ENCODE data around the gene EIPR1. TPM values are rescaled to one million over a fixed set of nuclear protein-coding genes. Genes with fewer than 3 reads are reported as not detected.

EIPR1 gene
- total and polyA plus RNA-seq, 2 of the 13 experiments (the other 11 are each of a cell fraction or from before 2014, with no cell fraction given): 70.0 to 96.3 TPM

GRCh38 chr2:3324404-3325281, 53.0 kb downstream of the EIPR1 start (continued):
- TF ChIP-seq HOXD1 (CRISPR knock-in tag; IDR thresholded peaks at IDR 0.05): no peak
- peak; percentile 8; the same call in 1 of the 2 replicates for TF ChIP-seq ZMYM3 (CRISPR knock-in tag; IDR thresholded peaks at IDR 0.05)
- TF ChIP-seq ZNF230 (CRISPR knock-in tag; IDR thresholded peaks at IDR 0.05): no peak
- no peak for TF ChIP-seq ZNF546 (CRISPR knock-in tag; conservative IDR thresholded peaks at IDR 0.05)
- no peak for TF ChIP-seq SIX4 (CRISPR knock-in tag; IDR thresholded peaks at IDR 0.05)
- TF ChIP-seq CSRNP1 (CRISPR knock-in tag; IDR thresholded peaks at IDR 0.05): no peak
- 0 out of 2 replicates have a peak, but pooled peaks have one; percentile 20 for TF ChIP-seq ZNF331 (CRISPR knock-in tag; IDR thresholded peaks at IDR 0.05)
- TF ChIP-seq CCAR2 (optimal IDR thresholded peaks at IDR 0.05; ENCODE audit: low read depth, low read length): no peak
- TF ChIP-seq MTERF4 (CRISPR knock-in tag; IDR thresholded peaks at IDR 0.05): no peak
- no peak for TF ChIP-seq KAT8 (CRISPR knock-in tag; IDR thresholded peaks at IDR 0.05)
- no peak for TF ChIP-seq CCDC6 (CRISPR knock-in tag; IDR thresholded peaks at IDR 0.05)
- no peak for TF ChIP-seq ZNF557 (CRISPR knock-in tag; IDR thresholded peaks at IDR 0.05)
- no peak for TF ChIP-seq ZNF138 (CRISPR knock-in tag; IDR thresholded peaks at IDR 0.05; ENCODE audit: low read depth)
- no peak for TF ChIP-seq FOXO4 (CRISPR knock-in tag; conservative IDR thresholded peaks at IDR 0.05)
- no peak for TF ChIP-seq DMTF1 (CRISPR knock-in tag; IDR thresholded peaks at IDR 0.05)
- no peak for TF ChIP-seq ZNF317 (CRISPR knock-in tag; IDR thresholded peaks at IDR 0.05)
- TF ChIP-seq ZBTB8A (CRISPR knock-in tag; IDR thresholded peaks at IDR 0.05; ENCODE audit: borderline replicate concordance, low read depth): no peak
- TF ChIP-seq KLF15 (CRISPR knock-in tag; IDR thresholded peaks at IDR 0.05; ENCODE audit: borderline replicate concordance): 0 out of 2 replicates have a peak, but pooled peaks have one; percentile 43
- no peak for TF ChIP-seq DMAP1 (CRISPR knock-in tag; IDR thresholded peaks at IDR 0.05)
- TF ChIP-seq ZNF629 (CRISPR knock-in tag; conservative IDR thresholded peaks at IDR 0.05): peak; percentile 5; the same call in 1 of the 2 replicates
- TF ChIP-seq MXD1 (CRISPR knock-in tag; IDR thresholded peaks at IDR 0.05): no peak
- peak; percentile 51; the same call in 1 of the 2 replicates for TF ChIP-seq ZFY (CRISPR knock-in tag; IDR thresholded peaks at IDR 0.05)

Data from HepG2 (cell line).